Sigmoid colon (tissue), 4 donors: Measurements from ENCODE around the gene LITAF.

Source experiments
- EP300 ChIP-seq, 4 donors: sonication (generic); formaldehyde crosslinking; IDR thresholded peaks; one replicate each; pipeline ENCODE4 v1.6.1; 2017; ENCODE audit warnings: antibody characterized with exemption in 4 of 4
- TF ChIP-seq, protein P1 (sequence below), 4 experiments: fragments of 450-650 bp in 3 of 4; fragments of 200-600 bp in 1 of 4; IDR thresholded peaks; one replicate each; pipeline ENCODE4 v1.5.1; 2016 to 2019; ENCODE audit warnings: antibody characterized with exemption in 4 of 4, mild to moderate bottlenecking in 3 of 4, moderate library complexity in 2 of 4

DNA sequence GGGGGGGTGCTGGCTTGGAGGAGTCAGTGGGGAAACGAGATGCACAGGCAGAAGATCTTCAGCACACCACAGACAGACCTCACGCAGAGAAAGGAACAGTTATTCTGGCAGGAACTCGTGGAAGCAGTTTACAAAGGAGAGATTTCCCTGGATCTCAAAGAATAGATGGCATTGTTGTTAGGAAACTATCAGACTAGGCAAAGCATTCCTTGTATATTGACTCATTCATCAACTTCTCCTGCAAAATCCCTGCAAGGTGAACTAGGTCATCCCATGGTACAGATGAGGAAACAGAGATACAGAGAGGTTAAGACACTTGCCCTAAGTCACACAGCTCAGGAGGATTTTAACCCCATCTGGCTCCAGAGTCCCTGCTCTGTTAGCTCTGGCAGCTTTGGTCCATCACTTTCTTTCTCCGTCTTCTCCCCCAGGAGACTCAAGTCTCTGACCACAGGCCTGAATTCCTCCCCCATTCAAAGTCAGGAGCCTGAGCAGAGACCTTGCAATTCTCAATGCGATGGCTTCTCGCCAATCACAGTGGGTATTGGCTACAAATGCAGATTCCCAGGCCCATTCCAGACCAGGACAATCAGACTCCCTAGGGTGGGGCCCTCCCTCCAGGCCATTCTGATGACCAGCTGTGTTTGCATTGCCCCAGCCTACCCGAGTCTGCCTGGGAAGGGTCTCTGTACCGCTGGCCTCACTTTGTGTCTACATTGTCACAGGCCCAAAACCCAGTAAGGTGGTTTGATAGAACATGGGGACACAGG, 56.4 kb downstream of the LITAF start:
- TF ChIP-seq, protein P1, sequence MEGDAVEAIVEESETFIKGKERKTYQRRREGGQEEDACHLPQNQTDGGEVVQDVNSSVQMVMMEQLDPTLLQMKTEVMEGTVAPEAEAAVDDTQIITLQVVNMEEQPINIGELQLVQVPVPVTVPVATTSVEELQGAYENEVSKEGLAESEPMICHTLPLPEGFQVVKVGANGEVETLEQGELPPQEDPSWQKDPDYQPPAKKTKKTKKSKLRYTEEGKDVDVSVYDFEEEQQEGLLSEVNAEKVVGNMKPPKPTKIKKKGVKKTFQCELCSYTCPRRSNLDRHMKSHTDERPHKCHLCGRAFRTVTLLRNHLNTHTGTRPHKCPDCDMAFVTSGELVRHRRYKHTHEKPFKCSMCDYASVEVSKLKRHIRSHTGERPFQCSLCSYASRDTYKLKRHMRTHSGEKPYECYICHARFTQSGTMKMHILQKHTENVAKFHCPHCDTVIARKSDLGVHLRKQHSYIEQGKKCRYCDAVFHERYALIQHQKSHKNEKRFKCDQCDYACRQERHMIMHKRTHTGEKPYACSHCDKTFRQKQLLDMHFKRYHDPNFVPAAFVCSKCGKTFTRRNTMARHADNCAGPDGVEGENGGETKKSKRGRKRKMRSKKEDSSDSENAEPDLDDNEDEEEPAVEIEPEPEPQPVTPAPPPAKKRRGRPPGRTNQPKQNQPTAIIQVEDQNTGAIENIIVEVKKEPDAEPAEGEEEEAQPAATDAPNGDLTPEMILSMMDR (IDR thresholded peaks at IDR 0.05): no peak
- TF ChIP-seq EP300 (IDR thresholded peaks at IDR 0.05): no peak
